ENCODE data around the gene SFT2D3.

SFT2D3 gene

DNA sequence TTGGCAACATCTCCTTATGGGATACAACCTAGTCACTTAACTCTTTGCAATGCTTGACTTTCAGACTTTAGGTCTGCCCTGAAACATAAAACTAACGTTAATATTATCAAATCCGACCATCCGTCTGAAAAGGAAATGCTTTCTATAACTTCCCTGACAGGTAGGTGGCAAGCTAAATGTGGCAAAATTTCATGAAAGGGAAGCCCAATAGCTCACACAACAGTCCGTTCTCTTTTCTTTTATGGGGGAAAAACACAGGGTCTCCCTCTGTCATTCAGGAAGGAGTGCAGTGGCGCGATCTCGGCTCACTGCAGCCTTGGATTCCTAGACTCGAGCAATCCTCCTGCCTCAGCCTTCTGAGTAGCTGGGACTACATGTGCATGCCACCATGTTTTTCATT lies 52.9 kb downstream of the SFT2D3 start:
- no peak for DNase-seq
